Epithelial cell of esophagus (primary cell): ENCODE measurements around the gene CORO6.

Source experiments
- DNase-seq: peaks from one replicate; pipeline ENCODE4 v3.0.0; 2010; ENCODE audit warnings: low read depth
- H3K4me3 ChIP-seq: 2 replicates; pipeline ENCODE4 v1.5.1; 2011; ENCODE audit warnings: mild to moderate bottlenecking, low read length, control low read depth
- TF ChIP-seq, protein P1 (sequence below): IDR thresholded peaks from 2 replicates; pipeline ENCODE4 v1.5.1; 2011; ENCODE audit warnings: low read depth, mild to moderate bottlenecking, low read length, control low read depth, inconsistent platforms; ENCODE audit not compliant: insufficient read depth; ENCODE audit errors: missing control alignments

CORO6 gene

DNA sequence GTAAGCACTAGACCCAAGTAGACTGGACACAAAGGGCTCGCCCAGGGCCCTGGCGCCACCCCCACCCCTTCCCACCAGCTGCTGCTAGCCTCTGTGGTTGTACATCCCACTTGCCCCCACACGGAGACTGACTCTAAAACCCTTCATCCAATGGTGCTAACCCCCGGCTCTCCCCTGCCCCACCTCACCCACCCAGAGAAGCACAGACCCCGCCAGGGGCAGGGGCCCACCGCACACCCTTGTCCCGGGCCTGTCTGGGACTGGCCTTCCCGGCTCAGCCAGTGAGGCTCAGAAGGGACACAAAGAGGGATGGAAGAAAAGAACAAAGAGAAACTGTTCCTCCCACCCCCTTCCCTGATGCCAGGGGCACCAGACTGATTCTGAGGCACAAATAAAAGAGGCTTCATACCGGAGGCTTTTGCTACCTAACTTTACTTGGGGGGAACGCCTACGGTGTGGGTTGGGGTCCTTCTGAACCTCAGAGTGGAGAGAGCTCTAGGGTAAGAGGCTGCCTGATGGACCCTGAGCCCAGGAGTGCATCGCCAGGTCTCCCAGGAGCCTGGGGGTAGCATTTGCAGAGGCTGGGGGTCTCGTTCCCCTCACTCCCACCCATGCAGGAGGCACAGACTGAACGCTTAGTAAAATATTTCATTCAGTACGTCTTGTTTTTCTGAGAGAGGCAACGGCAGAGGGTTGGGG lies 8.2 kb downstream of the CORO6 start:
- TF ChIP-seq, protein P1, sequence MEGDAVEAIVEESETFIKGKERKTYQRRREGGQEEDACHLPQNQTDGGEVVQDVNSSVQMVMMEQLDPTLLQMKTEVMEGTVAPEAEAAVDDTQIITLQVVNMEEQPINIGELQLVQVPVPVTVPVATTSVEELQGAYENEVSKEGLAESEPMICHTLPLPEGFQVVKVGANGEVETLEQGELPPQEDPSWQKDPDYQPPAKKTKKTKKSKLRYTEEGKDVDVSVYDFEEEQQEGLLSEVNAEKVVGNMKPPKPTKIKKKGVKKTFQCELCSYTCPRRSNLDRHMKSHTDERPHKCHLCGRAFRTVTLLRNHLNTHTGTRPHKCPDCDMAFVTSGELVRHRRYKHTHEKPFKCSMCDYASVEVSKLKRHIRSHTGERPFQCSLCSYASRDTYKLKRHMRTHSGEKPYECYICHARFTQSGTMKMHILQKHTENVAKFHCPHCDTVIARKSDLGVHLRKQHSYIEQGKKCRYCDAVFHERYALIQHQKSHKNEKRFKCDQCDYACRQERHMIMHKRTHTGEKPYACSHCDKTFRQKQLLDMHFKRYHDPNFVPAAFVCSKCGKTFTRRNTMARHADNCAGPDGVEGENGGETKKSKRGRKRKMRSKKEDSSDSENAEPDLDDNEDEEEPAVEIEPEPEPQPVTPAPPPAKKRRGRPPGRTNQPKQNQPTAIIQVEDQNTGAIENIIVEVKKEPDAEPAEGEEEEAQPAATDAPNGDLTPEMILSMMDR, result no peak

DNA sequence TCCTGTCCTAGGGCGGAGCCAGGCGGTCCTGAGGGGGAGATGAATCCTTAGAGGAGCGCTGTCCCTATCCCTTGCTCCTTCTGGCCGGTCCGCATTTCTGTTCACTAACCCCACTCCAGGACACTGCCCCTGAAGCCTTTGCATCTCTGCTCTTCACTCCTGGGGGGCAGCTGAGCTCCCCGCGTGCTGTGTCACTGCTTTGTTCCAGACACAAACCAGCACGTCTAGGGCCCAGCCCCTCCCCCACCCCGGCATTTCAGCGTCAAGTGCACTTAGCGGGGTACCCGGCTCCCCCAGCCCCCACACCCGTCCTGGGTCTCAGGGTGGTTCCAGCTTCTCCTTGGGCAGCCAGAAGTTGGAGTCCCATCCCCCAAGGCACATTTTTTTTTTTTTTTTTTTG lies 8.9 kb downstream of the CORO6 start:
- TF ChIP-seq, protein P1, result no peak
- no peak for DNase-seq
- no peak overlapping the region for H3K4me3 ChIP-seq

More for the DNA sequence above, 8.2 kb downstream of the CORO6 start:
- H3K4me3 ChIP-seq, result no peak overlapping the region
- DNase-seq, result no peak

DNA sequence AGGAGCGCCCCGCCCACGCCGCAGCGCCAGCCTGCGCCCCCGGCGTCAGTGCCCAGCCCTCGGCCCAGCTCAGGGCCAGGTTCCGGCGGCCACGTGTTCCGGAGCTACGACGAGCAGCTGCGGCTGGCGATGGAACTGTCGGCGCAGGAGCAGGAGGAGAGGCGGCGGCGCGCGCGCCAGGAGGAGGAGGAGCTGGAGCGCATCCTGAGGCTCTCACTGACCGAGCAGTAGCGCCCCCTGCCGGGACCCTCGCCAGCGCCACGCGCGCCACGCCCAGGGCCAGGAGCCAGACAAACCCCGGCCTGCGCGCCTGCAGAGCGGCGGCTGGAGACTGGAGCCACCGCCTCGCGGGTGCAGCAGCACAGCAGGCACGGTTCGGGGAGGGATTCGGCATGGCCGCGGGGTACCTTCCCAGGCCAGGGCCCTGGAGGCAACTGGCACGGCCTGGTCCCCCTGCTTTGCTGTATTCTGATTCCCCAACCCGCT lies 9.3 kb downstream of the CORO6 start:
- H3K4me3 ChIP-seq, result peak overlapping the region; percentile 13
- peak; percentile 92 for DNase-seq
- TF ChIP-seq, protein P1, result peak; percentile 57

DNA sequence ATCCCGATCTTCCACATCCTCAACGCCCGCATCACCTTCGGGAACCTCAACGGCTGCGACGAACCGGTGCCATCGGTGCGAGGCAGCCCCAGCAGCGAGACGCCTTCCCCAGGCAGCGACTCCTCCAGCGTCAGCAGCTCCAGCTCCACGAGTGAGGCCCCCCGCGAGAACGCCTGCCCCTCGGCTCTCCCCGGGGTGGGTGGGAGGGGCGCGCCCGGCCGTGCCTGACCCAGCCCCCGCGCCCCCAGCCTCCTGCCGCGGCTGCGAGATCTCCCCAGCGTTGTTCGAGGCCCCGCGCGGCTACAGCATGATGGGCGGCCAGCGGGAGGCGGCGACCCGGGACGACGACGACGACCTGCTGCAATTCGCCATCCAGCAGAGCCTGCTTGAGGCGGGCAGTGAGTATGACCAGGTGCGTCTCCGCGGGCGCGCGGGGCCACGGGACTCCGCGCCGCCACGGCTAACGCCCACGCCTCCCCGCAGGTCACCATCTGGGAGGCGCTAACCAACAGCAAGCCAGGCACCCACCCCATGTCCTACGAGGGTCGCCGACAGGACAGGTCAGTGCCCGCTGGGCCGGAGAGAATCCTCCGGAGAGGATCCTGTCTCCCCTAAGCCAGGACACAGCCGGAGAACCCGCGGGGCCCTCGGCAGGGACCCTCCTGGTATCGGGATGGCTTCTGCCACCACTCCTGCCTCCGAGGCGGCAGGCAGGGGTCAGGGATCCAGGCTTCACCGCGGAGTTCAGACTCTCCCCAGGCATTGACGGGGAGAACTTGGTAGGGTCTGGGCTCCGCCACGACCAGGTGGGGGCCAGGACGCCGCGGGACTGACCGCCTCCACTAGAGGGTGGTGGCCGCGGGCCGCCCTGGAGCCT lies 10.1 kb downstream of the CORO6 start:
- no peak overlapping the region for H3K4me3 ChIP-seq
- no peak for DNase-seq
- TF ChIP-seq, protein P1, result no peak

DNA sequence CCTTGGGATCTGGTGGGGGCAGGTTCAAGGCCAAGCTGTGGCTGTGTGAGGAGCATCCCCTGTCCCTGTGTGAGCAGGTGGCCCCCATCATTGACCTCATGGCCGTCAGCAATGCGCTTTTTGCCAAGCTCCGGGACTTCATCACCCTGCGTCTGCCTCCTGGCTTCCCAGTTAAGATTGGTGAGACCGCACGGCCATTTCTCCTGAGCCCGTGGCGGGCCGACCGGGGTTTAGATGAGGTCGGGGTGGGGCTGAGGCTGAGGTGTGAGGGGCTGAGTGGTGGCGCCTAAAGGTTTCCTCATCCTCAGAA lies 10.7 kb downstream of the CORO6 start:
- no peak overlapping the region for H3K4me3 ChIP-seq
- DNase-seq, result no peak
- TF ChIP-seq, protein P1, result no peak

DNA sequence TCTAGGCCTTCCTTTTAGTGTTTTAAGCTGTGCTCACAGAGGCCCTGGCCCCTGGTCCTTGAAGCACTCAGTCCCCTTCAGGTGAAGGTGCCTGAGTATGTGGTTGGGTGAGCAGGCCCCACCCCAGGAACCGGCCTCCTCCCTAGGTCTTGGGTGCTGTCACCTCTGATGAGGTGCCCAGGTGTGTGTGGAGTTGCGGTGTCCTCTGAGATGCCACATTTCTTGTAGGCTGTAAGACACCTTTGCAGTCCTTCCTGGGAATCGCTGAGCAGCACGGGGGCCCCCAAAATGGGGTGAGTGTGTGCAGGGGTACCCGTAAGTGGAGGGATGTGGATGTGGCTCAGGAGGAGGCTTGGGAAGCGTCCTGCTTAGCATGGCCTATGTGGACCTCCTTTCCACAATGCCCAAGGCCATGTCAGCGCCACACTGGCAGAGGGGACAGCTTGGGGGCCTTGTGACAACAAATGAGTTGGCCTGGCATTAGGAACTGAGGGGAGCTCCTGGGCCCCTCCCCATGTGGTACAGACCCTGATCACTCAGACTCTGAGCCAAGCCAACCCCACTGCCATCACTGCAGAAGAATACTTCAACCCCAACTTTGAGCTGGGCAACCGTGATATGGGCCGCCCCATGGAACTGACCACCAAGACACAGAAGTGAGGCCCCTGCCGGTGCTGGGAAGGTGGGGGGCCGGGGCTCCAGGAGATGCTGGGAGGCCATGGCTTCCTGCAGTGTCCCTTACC lies 11.2 kb downstream of the CORO6 start:
- no peak overlapping the region for H3K4me3 ChIP-seq
- TF ChIP-seq, protein P1, result no peak
- no peak for DNase-seq
